ENCODE results near the gene TMEM266.
A peak's percentile ranks its signal among the peaks of the same experiment; 100 is the strongest.
"Not testable (repeated sequence)": the region's sequence is repeated elsewhere in the genome, so short reads cannot be mapped to it uniquely, and the experiment has no call there.

TMEM266 gene

DNA sequence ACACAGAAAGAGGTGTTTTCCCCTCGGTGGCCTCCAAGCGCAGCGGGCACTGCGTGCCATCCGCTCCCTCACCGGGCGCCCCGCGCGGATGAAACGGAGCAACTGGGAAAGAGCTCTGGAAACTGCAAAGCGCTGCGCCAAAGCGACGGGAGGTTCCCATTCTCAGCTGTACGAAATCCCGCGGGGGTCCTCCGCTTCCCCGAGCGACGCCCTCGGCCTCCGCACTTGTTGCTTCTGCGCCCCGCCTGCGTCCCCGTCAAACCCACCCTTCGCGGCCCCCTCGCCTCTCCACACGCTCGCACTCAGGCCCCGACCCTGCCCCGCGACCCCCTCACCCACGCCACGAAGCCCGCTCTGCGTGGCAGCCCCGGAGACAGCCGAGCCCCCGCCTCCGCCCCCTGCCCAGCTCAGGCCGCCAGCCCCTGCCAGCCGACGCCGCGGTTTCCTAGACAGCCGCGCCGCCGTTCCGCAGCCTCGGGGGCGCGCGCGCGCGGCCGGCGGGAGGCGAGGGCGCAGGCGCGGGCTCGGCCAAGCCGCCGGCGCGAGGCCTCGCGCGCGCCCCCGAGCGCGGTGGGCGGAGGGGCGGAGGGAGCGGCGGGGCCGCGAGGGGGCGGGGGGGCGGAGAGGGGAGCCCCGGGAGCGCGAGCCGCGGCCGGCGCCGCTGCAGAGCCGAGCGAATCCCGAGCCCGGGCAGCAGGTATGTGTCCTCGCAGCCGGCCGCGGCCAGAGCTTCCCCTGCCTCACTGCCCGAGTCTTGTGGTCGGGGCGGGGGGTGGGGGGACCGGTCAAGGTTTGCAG, at the start of gene TMEM266:
TMEM266 (plus strand) TSS at position 666 of the 798 bp plus-strand sequence. CDS start 74,279 bp downstream, outside the sequence.
- peak; percentile 70 to 91 for DNase-seq

DNA sequence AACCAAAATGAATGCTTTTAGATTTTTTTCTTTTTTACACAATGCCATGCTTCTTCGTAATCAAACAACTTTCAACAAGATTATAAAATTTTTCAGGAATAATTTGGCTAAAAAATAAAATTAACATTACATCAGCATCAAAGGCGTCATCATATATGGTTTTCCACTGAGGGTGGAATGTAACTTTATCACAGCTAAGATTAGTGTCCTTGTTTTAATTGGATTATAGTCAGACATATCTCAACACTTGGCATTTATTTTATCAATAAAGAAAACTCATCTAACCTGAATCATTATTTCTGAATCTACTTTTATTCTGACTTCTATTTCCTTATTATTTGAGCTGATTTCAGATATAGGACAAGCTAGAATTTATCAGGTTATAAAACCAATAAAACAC, 49.2 kb upstream of the TMEM266 start:
- DNase-seq = no peak

DNA sequence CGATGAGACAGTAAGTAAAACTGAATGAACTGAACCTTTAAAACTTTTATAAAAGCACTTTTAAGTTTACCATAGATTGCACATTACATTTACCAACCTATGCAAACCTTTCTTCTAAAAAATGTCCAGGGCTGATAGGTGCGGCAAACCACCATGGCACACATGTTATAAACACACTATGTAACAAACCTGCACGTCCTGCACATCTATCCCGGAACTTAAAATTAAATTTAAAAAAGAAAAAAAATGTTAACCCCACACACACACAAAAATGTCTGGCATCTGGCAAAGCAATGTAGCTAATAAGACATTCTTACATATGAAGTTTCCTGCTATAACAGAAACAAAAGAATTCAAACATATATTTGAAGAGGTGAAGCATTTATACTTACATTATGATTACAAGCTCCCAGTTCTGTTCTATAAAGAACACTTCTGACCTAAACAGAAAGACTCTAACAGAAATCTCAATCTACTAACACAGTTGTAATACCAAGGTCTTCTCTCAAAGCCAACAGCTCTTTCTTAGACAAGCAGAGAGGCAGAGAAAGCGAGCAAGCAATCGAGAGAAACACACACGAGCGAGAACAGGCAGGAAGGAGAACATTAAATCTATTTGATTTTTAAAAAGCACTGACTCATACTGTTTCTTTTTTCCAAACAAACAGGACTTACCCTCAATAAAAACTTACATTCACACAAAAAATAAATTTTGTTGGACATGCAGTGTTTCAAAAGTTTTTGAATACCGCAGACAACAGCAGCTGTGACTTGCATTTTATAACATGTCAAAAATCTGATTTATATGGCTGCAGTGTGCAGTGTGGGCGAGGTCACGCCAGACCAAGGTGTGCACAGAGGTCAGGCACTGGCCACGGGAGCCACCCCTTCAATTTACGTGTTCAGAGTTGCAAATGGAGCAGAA, 47.9 kb upstream of the TMEM266 start, which contains the start of gene NRG4:
NRG4 (minus strand) TSS at position 798 of the 925 bp plus-strand sequence. CDS start 1,194 bp downstream, outside the sequence.
- peak in 1 of 2 experiments; percentile 54 for DNase-seq

GRCh38 chr15:76013470-76013869, 46.3 kb upstream of the TMEM266 start:
- DNase-seq = not testable (repeated sequence)

DNA sequence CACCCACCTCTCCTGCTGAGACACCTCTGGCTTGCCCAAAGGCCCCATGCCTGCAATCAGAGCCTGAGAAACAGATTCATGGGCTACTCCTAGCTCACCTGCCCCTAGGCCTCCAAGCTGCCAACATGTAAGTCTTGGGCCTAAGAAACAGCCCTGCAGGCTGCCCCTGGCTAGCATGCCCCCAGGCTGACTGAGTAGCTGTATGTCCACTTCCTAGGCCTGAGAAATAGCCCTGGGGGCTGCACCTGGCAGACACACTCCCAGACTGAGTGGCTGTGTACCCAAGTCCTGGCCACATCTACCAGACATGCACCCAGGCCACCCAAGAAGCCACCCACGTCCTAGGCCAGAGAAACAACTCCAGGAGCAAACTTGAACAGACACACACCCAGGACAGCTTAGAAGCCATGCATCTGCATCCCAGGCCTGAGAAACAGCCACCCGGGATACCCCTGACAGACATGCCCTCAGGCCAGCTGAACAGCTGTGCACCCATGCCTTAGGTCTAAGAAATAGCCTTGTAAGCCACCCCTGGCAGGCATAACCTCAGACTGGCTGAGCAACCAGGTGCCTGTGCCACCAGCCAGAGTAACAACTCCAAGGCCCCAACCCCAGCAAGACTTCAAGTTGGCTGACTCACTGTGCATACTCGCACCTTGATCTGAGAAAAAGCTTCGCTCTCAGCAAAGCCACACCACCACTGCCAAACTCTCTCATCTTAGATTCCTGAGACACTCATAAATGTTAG, 35.6 kb upstream of the TMEM266 start:
- DNase-seq = no peak

- DNase-seq = no peak
Observed at GRCh38 chr15:76032046-76032445, 27.7 kb upstream of the TMEM266 start.

DNA sequence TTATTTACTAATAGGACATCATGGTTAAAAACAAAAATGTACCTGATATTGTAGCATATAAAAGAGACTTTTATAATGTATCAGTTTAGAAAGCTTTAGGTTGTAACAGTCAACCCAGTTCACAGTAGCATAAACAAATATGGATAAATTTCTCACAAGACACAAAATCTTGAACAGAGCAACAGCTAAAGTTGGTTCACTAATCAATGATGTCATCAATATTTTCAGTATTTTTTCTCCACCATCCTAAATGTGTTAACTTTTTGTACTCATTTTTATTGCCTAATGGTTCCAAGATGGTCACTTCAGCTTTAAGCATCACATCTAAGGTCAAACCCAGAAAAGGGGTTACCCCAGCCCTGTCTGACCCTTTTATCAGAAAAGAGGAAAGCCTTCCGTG, 26.3 kb upstream of the TMEM266 start:
- no peak for DNase-seq

- DNase-seq = no peak
Observed at GRCh38 chr15:76034111-76034510, 25.7 kb upstream of the TMEM266 start.

- peak; percentile 38 to 63 for DNase-seq
Observed at GRCh38 chr15:76035593-76035992, 24.2 kb upstream of the TMEM266 start.

DNA sequence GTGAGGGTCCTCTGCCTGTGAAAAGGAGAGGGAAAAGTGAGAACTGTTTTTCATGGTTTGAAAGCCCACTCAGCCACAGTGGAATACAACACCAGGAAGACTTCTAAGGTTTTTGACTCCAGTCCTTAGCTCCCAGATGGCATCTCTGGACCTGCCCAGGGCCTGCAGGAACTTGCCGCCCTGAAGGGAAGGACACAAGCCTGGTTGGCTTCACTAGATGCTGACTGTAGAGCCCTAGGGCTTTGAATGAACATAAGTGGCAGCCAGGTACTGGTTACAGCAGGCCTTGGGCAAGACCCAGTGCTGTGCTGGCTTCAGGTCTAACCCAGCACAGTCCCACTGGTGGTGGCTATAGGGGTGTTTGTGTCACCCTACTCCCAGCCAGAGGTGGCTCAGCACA, 21.3 kb upstream of the TMEM266 start:
- no peak for DNase-seq

DNA sequence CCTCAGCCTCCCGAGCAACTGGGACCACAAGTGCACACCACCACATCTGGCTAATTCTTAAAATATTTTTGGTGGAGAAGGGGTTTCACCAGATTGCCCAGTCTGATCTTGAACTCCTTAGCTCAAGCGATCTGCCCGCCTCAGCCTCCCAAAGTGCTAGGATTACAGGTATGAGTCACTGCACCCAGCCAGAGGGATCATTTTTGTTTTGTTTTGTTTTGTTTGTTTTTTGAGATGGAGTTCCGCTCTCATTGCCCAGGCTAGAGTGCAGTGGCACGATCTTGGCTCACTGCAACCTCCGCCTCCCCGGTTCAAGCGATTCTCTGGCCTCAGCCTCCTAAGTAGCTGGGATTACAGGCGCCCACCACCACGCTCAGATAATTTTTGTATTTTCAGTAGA, 5.6 kb upstream of the TMEM266 start:
- DNase-seq = not testable (repeated sequence)

GRCh38 chr15:76056931-76057330, 2.9 kb upstream of the TMEM266 start:
- peak; percentile 3 to 21 for DNase-seq

DNA sequence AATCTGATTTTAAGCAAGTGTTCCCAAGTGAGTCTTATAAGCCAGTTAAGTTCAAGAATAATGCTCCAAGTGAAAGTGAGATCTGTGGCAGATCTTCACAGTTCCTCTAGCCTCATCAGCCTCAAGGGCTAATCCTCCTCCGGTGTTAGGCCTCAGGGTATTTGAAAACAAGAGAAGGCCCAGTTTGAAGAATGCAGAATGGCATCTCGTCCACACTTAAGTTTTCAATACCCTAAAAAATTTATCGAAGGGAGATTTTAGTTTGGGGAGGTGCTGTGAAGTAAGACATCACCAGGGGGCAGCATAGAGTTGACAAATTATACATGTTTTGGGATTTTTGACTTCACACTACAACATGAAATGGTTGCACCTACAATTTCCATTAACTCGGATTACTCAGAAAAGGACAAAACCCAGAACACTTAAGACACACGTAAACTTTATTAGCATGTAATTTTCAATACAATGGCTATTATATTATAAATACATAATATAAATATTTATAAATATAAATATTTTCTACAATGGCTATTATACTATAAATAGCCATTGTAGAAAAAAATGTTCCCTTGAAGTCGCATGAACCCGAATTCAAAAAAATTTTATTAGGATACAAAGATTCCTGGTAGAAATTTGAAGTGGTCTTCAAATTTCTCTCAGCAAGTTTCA, 2.3 kb upstream of the TMEM266 start:
- DNase-seq = peak; percentile 2 to 61

DNA sequence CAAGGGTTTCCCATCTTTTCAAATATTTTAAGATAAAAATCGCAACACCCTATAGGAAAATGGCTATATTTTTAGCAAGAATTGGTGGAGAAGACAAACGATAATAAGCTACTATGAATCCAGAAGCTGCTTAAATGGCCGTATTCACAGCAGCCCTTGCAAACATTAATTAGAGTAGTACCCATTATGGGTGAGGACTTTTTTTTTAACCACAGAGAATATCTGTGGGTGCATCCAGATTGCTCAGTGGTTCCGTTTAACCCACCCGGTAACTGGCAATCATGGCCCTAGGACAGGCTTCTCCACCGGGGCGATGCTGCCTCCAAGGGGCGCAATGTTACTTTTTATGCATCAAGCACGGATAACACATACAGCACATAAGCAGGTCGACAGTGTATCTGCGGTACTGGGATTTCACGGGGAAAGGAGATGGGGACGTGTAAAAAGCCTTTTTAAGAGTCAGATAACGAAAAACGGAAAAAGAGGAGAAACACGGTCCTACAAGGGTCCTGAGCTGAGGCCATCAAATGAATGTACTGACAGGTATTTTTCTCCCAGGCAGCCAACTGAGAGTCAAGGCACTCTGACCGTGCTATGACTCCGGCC, 968 bp upstream of the TMEM266 start:
- peak; percentile 70 to 83 for DNase-seq

DNA sequence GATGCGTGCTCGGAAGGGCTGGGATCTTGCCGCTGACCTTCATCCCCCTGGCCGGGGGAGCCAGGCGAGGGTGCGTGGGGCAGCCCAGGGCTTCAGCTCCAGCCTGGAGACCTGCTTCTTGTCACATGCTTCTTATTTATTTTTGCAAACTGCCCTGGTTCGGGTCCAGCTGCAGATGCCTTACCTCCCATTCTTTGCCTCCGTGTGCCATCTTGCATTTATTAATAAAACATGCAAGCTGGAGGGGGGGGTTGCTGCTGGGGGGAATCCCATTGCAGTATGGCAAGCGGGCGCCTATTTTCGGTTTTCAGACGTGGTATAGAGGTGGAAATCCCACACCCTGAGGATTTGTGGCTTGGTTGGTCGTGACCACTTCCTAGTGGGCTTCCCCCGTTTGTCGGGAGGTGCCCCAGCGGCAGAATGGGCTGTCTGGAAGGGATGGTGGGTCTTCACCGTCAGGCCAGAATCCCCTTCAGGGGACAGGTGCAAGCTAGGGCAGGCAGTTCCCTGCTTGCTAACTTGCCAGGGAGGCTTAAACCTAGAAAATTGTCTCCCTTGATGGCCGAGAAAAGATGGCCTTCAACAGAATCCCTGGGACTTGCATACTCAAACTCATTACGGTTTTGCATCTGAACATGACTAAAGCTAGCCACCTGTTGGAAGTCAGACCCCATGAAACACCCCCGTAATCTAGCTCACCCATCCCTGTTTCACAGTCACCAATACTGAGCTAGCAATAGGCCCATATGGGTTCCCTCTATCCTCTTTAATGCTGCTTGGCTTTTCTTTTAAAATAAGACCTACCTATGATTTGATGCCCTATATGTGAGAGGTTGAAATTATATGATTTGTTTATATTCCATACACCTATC, 569 bp downstream of the TMEM266 start:
- DNase-seq = peak; percentile 3 to 76

DNA sequence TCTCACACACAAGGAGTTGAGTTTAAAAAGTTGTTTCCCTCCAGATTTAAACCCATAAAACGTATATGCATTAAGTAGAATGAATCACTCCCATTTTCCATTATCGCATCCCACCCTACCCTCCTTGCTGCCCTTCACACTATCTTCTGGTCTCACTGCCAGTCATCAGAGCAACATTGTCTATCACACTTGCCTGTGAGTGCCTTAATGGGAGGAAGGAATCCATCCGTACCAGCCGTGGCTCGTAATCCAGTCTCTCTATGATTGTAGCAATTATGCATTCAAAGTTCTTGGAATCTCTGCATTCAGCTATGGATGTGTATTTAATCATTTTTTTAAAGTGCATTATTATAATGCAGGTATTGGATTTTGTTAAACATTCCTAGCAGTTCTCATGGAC, 1.9 kb downstream of the TMEM266 start:
- no peak for DNase-seq

DNA sequence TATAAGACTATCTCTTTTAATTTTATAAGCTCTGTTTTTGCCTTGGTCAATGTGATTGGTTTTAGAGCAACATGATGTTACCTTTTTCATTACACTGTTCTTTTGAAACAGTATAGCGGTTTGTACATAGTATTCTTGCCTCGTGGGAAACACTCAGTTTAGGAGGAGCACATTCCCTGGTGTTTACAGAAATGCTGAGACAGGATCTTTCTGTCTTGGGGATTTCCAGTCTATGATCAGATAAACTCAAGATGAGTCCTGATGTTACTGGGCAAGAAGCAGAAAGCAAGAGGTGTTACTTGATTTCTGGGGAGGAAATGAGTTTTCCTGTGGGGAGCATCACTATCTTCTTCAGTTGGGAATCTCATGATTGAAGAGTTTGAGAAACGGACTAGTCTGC, 2.5 kb downstream of the TMEM266 start:
- DNase-seq = no peak

GRCh38 chr15:76064375-76064774, 4.6 kb downstream of the TMEM266 start:
- DNase-seq = no peak

- DNase-seq = no peak
Observed at GRCh38 chr15:76065245-76065644, 5.5 kb downstream of the TMEM266 start.

DNA sequence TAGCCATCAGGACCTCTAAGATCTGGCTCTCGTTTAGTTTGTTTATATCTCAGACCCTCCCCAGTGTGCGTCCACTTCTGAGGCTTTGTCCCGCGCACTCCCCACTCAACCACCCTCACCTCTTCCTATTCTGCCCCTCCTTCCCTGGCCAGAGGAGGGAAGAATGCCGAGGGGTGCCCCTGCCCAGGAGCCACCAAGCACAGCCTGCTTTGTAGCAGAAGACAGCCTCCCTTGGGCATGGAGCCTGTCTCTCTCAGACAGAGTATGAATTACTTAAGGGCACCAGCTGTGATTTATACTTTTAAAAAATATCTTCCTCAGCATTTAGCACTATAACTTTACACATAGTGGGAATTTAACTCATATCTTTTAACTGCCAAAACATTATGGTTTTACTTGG, 6.0 kb downstream of the TMEM266 start:
- no peak for DNase-seq

GRCh38 chr15:76070192-76070591, 10.4 kb downstream of the TMEM266 start:
- DNase-seq = no peak

Measured in NCI-H526 (cell line).